Left lung (tissue), 10 donors: Measurements from ENCODE around the gene L3MBTL2. TPM values are rescaled to one million over a fixed set of nuclear protein-coding genes. Genes with fewer than 3 reads are reported as not detected.

Source experiments
- ATAC-seq: fragments of 200-7000 bp; cut with Tn5 transposase; one replicate; pipeline ENCODE4 v1.9.1; 2020; ENCODE audit warnings: moderate library complexity
- DNase-seq, 4 donors: peaks; one replicate each; pipeline ENCODE4 v3.0.0-alpha.2; 2013 to 2020
- H3K27ac ChIP-seq, 2 donors: fragments of 200-600 bp; sonication (generic) in 1 of 2; one replicate each; pipeline versions ENCODE4 v1.5.0 to v1.8.0; 2020 to 2021
- H3K27me3 ChIP-seq, 2 donors: fragments of 200-600 bp; sonication (generic) in 1 of 2; one replicate each; pipeline versions ENCODE4 v1.5.0 to v1.8.0; 2020 to 2021
- H3K36me3 ChIP-seq, 2 donors: fragments of 200-600 bp; sonication (generic) in 1 of 2; one replicate each; pipeline versions ENCODE4 v1.5.0 to v1.8.0; 2020 to 2021
- H3K4me1 ChIP-seq, 2 donors: fragments of 200-600 bp; one replicate each; pipeline ENCODE4 v1.8.0; 2021
- H3K4me3 ChIP-seq, 2 donors: fragments of 200-600 bp; sonication (generic) in 1 of 2; one replicate each; pipeline versions ENCODE4 v1.5.0 to v1.8.0; 2020 to 2021; ENCODE audit warnings: mild to moderate bottlenecking in 1 of 2
- H3K9me3 ChIP-seq, 2 donors: fragments of 200-600 bp; sonication (generic) in 1 of 2; one replicate each; pipeline versions ENCODE4 v1.5.0 to v1.8.0; 2020 to 2021
- CTCF ChIP-seq, 2 donors: fragments of 200-600 bp; sonication (generic) in 1 of 2; IDR thresholded peaks; one replicate each; pipeline versions ENCODE4 v1.5.0 to v1.8.0; 2021; ENCODE audit warnings: antibody characterized with exemption in 2 of 2
- intact Hi-C, 2 donors: fragments of 100-400 bp; cut with DNase I; formaldehyde crosslinking; loops; one replicate each; pipeline versions ENCODE4 v1.11.2 to v1.14.2; 2022
- polyA plus RNA-seq, 6 donors: library from polyadenylated mRNA; unstranded; fragments of 120-200 nt; gene quantifications; one replicate each; pipeline ENCODE4 v1.2.1, GENCODE V29; 2013; ENCODE audit not compliant: insufficient read length in 6 of 6
- total RNA-seq, 2 donors: library from RNA; stranded (reverse); fragmentation: NEBNext Ultra II Directional; extraction: Animal tissue kit (Norgen Biotek cat#: 25700); gene quantifications; one replicate each; pipeline ENCODE4 v1.2.1, GENCODE V29; 2021
- donor health status: DM: no; HTN: yes; CAD: no.
- donor health status: DM: no; HTN: no; CAD: no.

L3MBTL2 gene
- total and polyA plus RNA-seq, 8 donors: 21.8 to 25.9 (median 23.4) TPM

GRCh38 chr22:41229730-41230400 is 24.8 kb downstream of the L3MBTL2 start:
- no peak overlapping the region for H3K4me3 ChIP-seq
- DNase-seq (peak in 1 of 4 donors; percentile 12), ATAC-seq (no peak)
- peaks cover 0 to 57% of the 10 kb centered on the region in 2 donors for H3K36me3 ChIP-seq
- H3K27me3 ChIP-seq: no peaks in the 10 kb centered on the region
- intact Hi-C loops: no loop called here
- no peaks in the 10 kb centered on the region for H3K9me3 ChIP-seq
- peak overlapping the region in 1 of 2 donors; percentile 16 for H3K27ac ChIP-seq
- TF ChIP-seq CTCF (IDR thresholded peaks at IDR 0.05): no peak
- peaks cover 0 to 16% of the 10 kb centered on the region in 2 donors for H3K4me1 ChIP-seq

DNA sequence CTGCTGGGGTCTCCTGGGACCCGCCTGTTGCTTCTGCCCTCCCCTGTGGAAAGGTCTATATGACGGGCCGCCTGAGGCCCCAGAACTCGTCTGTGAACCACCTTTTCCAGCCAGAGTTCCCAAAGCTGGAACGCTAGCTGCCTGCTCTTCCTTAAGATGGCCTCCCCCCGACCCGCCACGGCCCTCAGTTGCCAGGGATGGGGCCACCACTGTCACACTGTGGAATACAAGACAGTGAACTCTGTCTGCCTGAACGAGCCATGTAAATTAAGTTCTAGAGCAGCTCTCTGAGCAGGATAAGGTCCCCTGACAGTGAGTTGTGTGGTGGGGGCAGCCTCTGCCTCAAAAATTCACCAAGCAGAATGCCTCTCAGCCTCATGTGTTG is 25.3 kb downstream of the L3MBTL2 start:
- H3K4me1 ChIP-seq: peaks cover 0 to 16% of the 10 kb centered on the region in 2 donors
- DNase-seq (no peak), ATAC-seq (no peak)
- peaks cover 0 to 52% of the 10 kb centered on the region in 2 donors for H3K36me3 ChIP-seq
- no peaks in the 10 kb centered on the region for H3K9me3 ChIP-seq
- intact Hi-C loops: no loop called here
- H3K27me3 ChIP-seq: no peaks in the 10 kb centered on the region
- no peak overlapping the region for H3K4me3 ChIP-seq
- H3K27ac ChIP-seq: peak overlapping the region in 1 of 2 donors; percentile 16
- TF ChIP-seq CTCF (IDR thresholded peaks at IDR 0.05): no peak

DNA sequence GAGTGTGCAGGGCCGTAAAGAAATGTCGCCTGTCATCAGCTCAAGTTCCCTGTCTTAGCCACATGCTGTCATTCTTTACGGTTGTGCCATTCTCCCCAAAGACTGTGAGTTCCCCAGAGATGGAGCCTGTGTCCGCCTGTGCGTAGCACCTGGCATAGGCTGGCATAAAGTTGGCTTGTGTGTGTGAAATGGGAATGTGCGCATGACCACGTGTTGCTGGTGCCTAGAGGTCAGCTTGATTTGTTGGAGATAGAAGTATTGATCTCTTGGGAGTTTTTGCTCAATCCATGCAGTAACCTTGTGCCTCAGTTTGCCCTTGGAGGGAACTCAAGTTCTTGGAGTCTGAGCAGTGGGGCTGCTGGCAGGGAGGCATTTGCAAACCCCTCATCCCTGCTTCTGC is 26.3 kb downstream of the L3MBTL2 start:
- peaks cover 0 to 11% of the 10 kb centered on the region in 2 donors for H3K4me1 ChIP-seq

DNA sequence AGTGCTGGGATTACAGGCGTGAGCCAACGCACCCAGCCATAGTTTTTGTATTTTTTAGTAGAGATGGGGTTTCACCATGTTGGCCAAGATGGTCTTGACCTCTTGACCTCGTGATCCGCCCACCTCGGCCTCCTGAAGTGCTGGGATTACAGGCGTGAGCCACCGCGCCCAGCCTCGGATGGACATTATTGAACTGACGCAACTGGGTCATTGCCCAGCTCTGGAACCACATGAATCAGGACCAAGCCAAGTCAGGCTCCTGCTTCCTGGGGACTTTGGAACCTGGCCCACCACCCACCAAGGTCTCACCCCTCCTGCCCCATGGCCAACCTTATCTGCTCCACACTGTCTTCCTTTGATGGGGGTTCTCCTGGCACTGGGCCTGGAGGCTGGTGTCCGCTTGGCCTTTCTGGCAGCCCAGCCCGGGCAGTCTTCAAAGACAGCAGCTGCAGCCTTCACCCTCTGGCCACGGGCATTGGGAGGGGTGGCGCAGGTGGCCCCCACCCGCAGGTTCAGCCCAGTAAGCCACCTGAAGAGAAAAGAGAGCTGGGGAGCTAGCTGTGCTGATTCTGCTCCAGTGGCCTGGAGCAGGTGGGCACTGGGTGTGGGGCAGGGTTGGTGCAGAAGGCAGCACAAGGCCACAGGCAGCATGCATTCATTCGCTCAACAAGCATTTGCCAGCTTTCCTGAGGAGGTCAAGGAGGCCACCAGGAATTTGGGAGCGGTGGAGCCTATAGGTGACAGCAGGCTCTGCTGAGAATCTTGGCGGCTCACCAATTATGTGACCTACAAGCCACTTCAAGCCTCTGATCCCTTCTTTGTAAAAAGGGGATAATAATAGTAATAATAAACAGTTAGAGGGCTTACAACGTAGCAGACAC is 29.9 kb downstream of the L3MBTL2 start:
- peaks cover 0 to 7% of the 10 kb centered on the region in 2 donors for H3K36me3 ChIP-seq
- TF ChIP-seq CTCF (IDR thresholded peaks at IDR 0.05): no peak

More for the DNA sequence above, 26.3 kb downstream of the L3MBTL2 start:
- intact Hi-C loops: no loop called here
- no peaks in the 10 kb centered on the region for H3K9me3 ChIP-seq
- H3K36me3 ChIP-seq: peaks cover 0 to 42% of the 10 kb centered on the region in 2 donors
- ATAC-seq (no peak), DNase-seq (no peak)
- no peak overlapping the region for H3K27ac ChIP-seq
- no peak overlapping the region for H3K4me3 ChIP-seq
- no peak for TF ChIP-seq CTCF (IDR thresholded peaks at IDR 0.05)
- no peaks in the 10 kb centered on the region for H3K27me3 ChIP-seq

More for the DNA sequence above, 29.9 kb downstream of the L3MBTL2 start:
- no peaks in the 10 kb centered on the region for H3K9me3 ChIP-seq
- ATAC-seq: peak; percentile 8
- peaks cover 6 to 23% of the 10 kb centered on the region in 2 donors for H3K4me1 ChIP-seq
- no peak overlapping the region for H3K27ac ChIP-seq
- no peaks in the 10 kb centered on the region for H3K27me3 ChIP-seq
- no peak overlapping the region for H3K4me3 ChIP-seq
- DNase-seq: peak in 1 of 4 donors; percentile 56
- intact Hi-C loops: no loop called here
